Measurements from ENCODE around the gene EDIL3.

The EDIL3 gene

GRCh38 chr5:83947763-83948162 is 436.9 kb downstream of the EDIL3 start:
- Histone ChIP-seq H3K4me3 (ENCODE audit: low read depth, low read length) (no peak overlapping the region), H3K27ac (no peak overlapping the region), H3K36me3 (no peaks in the 10 kb centered on the region), H3K9me3 (ENCODE audit: severe bottlenecking) (no peaks in the 10 kb centered on the region), H3K27me3 (ENCODE audit: insufficient read depth, low read depth, severe bottlenecking) (no peaks in the 10 kb centered on the region)
- TF ChIP-seq CTCF (IDR thresholded peaks at IDR 0.05; ENCODE audit: low read depth, low read length), result no peak
- DNase-seq, result no peak

- no peak for TF ChIP-seq CTCF (IDR thresholded peaks at IDR 0.05; ENCODE audit: low read depth, low read length)
- DNase-seq, result no peak
- no peak overlapping the region for H3K4me3 ChIP-seq (ENCODE audit: low read depth, low read length)
Observed at GRCh38 chr5:83946516-83946915, 438.2 kb downstream of the EDIL3 start.

GRCh38 chr5:83942155-83942554 is 442.5 kb downstream of the EDIL3 start:
- no peak for TF ChIP-seq CTCF (IDR thresholded peaks at IDR 0.05; ENCODE audit: low read depth, low read length)
- Histone ChIP-seq H3K9me3 (ENCODE audit: severe bottlenecking) (no peaks in the 10 kb centered on the region), H3K4me3 (ENCODE audit: low read depth, low read length) (no peak overlapping the region), H3K27me3 (ENCODE audit: insufficient read depth, low read depth, severe bottlenecking) (no peaks in the 10 kb centered on the region), H3K27ac (no peak overlapping the region), H3K36me3 (no peaks in the 10 kb centered on the region)
- no peak for DNase-seq

More at GRCh38 chr5:83946516-83946915, 438.2 kb downstream of the EDIL3 start:
- H3K36me3 ChIP-seq, result no peaks in the 10 kb centered on the region
- H3K27ac ChIP-seq, result no peak overlapping the region
- H3K27me3 ChIP-seq (ENCODE audit: insufficient read depth, low read depth, severe bottlenecking), result no peaks in the 10 kb centered on the region
- no peaks in the 10 kb centered on the region for H3K9me3 ChIP-seq (ENCODE audit: severe bottlenecking)

- TF ChIP-seq CTCF (IDR thresholded peaks at IDR 0.05; ENCODE audit: low read depth, low read length), result no peak
- DNase-seq, result no peak
Observed at GRCh38 chr5:83937837-83938236, 446.8 kb downstream of the EDIL3 start.

GRCh38 chr5:83931969-83932368 is 452.7 kb downstream of the EDIL3 start:
- Histone ChIP-seq H3K36me3 (no peaks in the 10 kb centered on the region), H3K9me3 (ENCODE audit: severe bottlenecking) (no peaks in the 10 kb centered on the region), H3K27me3 (ENCODE audit: insufficient read depth, low read depth, severe bottlenecking) (no peaks in the 10 kb centered on the region), H3K27ac (no peak overlapping the region), H3K4me3 (ENCODE audit: low read depth, low read length) (no peak overlapping the region)
- DNase-seq, result no peak
- TF ChIP-seq CTCF (IDR thresholded peaks at IDR 0.05; ENCODE audit: low read depth, low read length), result no peak

More at GRCh38 chr5:83937837-83938236, 446.8 kb downstream of the EDIL3 start:
- Histone ChIP-seq H3K27ac (no peak overlapping the region), H3K9me3 (ENCODE audit: severe bottlenecking) (no peaks in the 10 kb centered on the region), H3K36me3 (no peaks in the 10 kb centered on the region), H3K4me3 (ENCODE audit: low read depth, low read length) (no peak overlapping the region), H3K27me3 (ENCODE audit: insufficient read depth, low read depth, severe bottlenecking) (no peaks in the 10 kb centered on the region)

DNA sequence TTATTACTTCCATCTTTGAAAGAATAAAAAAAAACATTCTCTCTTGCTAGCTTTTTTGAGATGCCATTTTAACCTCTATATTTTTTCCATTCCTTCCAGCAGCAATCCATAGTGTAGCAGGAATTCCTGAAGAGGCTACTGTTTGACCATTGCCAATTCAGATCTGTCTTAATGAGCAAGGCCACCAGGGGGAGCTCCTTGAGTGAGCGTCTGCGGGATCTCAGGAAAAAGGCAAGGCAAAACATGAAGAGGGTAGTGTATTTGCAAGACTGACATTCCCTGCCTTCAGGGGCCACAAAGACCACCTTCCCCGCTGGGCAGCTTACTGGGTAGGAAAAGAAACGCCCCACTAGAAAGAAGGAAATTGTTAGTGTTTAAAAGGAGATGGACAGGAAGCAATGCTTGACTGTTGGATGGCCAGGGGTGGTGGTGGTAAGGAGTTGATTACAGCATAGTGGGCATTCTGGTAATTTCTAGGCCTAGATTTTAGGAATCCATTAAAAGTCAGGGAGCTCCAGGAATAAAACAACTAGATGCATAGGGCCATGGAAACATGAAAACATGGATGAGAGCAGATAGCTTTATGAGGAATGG is 457.4 kb downstream of the EDIL3 start:
- peak; percentile 74 for TF ChIP-seq CTCF (IDR thresholded peaks at IDR 0.05; ENCODE audit: low read depth, low read length)
- no peak overlapping the region for H3K27ac ChIP-seq
- H3K4me3 ChIP-seq (ENCODE audit: low read depth, low read length), result no peak overlapping the region
- DNase-seq, result peak; percentile 80
- H3K9me3 ChIP-seq (ENCODE audit: severe bottlenecking), result no peaks in the 10 kb centered on the region
- no peaks in the 10 kb centered on the region for H3K36me3 ChIP-seq
- H3K27me3 ChIP-seq (ENCODE audit: insufficient read depth, low read depth, severe bottlenecking), result no peaks in the 10 kb centered on the region

All from WERI-Rb-1 (cell line).